ENCODE measurements around the gene PTPRCAP.
"Not testable (repeated sequence)": the region's sequence is repeated elsewhere in the genome, so short reads cannot be mapped to it uniquely, and the experiment has no call there.

Gene PTPRCAP, protein sequence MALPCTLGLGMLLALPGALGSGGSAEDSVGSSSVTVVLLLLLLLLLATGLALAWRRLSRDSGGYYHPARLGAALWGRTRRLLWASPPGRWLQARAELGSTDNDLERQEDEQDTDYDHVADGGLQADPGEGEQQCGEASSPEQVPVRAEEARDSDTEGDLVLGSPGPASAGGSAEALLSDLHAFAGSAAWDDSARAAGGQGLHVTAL

DNA sequence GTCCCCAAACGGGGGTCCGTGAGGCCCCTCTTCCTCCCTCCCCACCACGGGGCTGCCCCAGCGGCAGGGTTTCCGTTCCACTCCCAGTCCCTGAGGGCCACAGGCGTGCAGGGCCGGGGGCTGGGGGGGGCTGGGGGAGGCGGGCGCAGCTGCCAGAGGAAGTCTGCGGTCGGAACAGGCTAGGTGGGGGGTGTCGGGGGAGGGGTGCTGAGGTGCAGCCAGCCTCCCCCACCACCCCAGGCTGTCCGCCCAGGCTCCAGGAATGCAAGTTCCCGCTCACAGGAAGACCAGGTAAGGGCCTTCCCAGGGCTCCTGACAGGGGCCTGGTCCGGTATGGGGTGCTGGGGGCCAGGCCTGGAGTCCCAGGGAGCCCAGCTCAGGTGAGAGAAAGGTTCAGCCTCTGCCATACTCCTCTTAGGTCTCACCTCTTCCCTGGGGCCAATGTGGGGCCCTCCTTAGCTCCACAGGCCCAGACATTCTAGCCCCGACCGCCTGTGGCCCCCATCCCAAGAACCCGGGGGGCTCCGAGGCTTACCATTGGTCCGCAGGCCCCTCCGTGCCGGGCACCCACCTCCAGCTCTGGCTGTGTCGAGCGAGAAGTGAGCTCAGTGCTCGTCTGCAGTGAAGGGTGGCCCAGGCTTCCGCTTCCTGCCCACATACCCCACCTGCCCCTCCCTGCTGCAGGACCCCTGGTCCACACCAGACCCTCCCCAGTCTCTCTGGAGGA is at the start of gene PTPRCAP:
Gene PTPRCAP (minus strand): TSS at position 601 of the 727 bp plus-strand sequence. CDS start 63 bp downstream, at position 538.
- DNase-seq, result peak; percentile 56

DNA sequence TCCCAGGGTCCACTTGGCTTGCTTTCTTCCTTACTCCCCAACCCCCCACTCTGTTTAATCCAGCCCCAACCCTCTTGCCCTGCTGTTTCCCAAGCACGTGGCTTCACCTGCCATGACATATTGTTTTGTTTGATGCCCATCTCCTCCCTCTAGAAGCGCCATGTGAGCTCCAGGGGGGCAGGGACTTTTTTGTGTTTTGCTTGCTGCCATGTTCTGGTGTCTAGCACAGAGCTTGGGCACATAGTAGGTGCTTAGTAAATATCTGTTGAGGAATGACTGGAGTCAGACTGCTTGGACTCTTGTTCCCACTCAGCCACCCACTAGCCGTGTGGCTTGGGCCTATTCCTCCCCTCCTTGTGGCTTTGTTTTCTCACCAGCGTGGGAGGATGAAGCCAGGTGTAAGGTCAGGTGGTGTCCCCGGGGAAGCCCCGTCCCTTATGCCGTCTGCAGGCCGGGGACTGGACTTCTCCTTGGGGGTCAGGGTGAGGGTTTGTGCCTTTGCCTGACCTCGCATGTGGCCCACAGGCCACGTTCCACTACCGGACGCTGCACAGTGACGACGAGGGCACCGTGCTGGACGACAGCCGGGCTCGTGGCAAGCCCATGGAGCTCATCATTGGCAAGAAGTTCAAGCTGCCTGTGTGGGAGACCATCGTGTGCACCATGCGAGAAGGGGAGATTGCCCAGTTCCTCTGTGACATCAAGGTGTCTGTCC is 49.2 kb upstream of the PTPRCAP start:
- DNase-seq, result no peak

DNA sequence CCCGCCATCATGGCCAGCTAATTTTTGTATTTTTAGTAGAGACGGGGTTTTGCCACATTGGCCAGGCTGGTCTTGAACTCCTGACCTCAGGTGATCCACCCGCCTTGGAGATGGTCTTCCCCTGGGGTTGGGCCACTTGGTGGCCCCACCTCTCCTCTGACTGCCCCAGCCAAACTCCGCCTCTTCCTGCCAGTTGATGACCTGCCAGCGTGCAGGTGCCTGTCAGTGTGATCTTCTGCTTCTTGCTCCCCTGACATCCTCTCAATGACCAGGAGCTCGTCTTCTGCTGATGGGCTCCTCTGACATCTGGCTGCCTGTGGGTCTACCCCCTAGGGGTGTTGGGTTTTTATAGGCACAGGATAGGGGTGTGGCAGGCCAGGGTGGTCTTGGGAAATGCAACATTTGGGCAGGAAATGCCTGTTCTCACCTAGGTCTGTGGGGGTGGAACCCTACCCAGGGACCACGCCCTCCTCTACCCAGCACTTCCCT is 48.4 kb upstream of the PTPRCAP start:
- DNase-seq, result not testable (repeated sequence)

DNA sequence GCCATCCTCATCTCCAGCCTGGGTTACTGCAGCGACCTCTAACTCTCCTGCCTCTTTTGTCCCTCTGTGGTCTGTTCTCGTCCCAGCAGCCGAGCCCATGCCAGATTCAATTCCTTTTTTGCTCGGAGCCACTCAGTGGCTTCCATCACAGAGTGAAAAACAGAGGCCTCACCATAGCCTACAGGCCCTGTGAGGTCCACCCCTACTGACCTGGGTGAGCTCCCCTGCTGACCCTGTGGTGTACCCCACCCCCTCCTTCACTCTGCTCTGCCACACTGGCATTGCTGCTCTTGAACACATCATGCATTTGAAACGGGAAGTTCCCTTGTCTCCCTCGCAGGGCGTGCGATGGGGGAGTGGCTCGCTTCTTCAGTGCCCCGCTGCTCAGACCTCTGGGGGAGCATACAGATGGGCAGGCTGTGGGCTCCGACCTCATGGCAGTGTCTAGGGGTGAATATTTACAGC is 47.4 kb upstream of the PTPRCAP start:
- DNase-seq, result peak; percentile 2

DNA sequence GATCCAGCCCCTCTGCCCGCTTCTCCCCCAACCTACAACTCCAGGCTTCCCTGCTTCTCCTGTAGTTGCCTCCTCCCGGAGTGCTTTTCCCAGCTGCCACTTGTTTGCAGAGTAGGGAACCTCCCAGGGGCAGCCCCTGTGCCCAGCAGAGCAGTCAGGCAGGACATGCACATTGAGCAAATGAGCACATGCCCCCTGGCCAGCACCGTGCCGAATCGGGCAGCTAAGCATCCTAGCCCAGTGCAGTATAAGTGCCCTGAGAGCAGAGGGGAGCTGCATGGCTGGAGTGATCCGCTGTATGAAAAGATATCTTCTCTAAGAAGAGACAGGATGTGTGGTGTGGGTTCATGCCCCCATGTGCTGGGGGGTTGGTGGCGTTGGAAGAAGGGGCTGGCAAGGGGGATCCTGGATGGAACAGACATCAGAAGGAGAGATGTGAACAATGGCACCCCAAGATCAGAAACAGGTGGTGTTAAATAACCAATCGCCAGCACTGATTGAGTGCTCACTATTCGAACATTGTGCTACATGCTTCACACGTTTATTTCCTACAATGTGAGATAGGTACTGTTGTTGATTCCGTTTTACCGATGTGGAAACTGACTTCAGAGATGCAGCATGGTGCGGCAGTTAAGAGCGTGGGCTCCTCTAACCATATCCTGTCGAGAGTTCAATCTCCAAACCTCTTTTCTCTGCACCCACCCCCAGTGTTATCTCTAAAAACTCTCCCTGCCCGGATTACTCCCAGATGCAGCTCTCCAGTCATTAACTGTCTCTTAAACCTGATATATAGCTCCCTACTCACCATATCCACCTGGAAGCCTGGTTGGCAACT is 46.6 kb upstream of the PTPRCAP start:
- no peak for DNase-seq

DNA sequence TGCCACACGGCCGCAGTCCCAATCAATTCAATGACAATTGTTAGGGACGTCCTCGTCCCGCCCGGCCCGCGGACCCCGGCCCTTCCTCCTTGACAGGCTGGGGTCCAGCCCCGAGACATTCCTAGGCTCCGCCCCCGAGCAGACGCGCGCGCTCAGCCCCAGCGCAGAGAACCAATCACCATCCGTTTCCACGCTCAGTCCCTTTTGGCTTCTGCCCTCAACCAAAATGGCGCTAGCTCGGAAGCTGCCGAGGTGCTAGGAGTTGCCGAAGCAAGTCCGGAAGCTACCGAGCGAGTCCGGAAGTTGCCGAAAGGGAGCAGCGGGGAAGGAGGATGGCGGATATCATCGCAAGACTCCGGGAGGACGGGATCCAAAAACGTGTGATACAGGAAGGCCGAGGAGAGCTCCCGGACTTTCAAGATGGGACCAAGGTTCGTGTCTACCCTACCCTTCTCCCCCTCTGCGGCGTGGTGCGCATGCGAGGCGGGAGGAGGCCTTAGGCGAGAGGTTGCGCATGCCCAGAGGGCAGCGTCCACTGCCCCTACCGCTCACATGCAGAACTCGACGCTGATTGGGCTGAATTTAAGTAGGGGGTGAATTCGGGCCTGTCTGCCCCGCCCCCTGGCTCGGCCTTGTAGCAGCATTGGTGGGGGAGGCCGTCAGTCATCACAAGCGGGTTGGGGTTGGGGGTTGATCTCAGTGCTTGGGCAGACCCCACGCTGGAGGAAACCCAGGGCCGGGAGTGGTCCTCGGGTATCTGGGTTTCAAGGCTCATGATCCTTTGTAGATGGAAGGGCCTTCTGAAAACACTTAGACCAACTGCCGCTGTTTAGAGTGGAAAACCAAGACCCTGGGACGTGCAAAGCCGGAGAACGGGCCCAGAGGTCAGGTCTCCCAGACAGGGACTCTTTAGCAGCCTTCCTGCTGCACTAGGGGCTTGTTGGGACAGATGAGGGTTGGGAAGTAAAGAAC is 45.6 kb upstream of the PTPRCAP start, which contains the start of gene AIP:
Gene AIP (plus strand): TSS at position 200 of the 972 bp plus-strand sequence. CDS start 133 bp downstream, at position 333.
- peak; percentile 90 for DNase-seq

DNA sequence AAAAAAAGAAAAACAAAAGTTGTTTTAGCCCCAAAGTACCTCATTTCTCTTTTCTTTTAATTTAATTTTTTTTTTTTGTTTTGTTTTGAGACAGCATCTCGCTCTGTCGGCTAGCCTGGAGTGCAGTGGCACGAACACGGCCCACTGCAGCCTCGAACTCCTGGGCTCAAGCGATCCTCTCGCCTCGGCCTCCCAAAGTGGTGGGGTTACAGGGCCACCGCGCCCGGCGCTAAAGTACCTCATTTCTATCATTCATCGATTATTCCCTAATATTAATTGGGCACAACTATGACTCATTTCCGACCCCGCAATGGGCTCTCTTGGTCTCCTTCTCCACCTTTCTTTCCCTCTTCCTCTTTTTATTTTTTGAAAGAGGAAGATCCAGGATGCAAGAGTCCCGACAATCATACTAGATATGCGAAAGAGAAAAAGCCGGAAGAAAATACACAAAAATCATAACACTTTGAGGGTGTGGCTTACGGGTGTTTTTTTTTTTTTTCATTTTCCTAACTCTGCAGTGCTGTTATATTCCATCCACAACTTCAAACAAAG is 44.9 kb upstream of the PTPRCAP start:
- peak; percentile 64 for DNase-seq

DNA sequence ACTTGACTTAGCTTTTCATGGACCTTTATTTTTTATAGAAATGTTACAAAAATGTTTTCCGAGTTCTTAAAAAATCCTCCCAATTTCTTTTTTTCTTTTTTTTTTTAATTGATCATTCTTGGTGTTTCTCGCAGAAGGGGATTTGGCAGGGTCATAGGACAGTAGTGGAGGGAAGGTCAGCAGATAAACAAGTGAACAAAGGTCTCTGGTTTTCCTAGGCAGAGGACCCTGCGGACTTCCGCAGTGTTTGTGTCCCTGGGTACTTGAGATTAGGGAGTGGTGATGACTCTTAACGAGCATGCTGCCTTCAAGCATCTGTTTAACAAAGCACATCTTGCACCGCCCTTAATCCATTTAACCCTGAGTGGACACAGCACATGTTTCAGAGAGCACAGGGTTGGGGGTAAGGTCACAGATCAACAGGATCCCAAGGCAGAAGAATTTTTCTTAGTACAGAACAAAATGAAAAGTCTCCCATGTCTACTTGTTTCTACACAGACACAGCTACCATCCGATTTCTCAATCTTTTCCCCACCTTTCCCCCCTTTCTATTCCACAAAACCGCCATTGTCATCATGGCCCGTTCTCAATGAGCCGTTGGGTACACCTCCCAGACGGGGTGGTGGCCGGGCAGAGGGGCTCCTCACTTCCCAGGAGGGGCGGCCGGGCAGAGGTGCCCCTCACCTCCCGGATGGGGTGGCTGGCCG is 40.0 kb upstream of the PTPRCAP start:
- not testable (repeated sequence) for DNase-seq

DNA sequence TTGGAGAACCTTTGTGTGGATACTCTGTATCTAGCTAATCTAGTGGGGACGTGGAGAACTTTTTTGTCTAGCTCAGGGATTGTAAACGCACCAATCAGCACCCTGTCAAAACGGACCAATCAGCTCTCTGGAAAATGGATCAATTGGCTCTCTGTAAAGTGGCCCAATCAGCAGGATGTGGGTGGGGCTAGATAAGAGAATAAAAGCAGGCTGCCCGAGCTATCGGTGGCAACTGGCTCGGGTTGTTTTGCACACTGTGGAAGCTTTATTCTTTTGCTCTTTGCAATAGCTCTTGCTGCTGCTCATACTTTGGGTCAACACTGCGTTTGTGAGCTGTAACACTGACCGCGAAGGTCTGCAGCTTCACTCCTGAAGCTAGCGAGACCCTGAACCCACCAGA is 39.2 kb upstream of the PTPRCAP start:
- DNase-seq, result not testable (repeated sequence)

DNA sequence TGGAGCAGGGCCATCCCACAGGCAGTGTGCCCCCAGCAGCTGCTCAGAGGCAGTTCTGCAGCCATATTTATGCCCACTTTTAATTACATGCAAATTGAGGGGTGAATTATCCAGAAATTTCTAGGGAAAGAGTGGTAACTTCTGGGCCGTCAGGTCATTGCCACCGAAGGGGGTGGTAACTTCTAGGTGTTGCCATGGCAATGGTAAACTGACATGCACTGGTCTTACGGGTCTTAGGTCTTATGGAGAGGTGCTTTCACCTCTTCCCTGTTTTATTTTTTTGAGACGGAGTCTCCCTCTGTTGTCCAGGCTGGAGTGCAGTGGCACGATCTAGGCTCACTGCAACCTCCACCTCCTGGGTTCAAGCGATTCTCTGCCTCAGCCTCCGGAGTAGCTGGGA is 35.4 kb upstream of the PTPRCAP start:
- no peak for DNase-seq

DNA sequence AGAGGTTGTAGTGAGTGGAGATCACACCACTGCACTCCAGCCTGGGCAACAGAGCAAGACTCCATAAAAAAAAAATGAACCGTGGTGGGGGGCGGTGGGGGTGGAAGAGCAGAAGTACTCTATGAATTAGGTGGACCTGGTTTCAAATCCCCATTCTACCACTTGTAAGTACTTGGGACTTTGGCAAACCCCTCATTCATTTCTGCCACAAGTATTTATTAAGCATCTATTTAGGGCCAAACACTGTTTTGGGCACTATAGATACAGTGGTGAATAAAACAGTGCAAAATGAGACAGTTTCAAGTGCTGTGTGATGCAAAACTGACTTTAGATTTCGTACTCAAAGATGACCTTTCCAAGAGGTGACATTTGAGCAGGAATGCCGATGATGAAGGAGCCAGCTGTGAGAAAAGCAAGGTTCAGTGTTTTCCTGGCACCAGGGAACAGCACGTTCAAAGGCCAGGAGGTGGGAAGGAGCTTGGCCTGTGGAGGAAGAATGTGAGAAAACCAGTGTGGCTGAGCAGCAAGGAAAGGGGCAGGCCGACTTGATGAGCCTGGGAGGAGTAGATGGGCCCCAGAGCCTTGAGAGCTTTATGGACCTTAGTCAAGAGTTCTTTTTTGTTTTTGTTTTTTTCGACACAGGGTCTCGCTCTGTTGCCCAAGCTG is 33.0 kb upstream of the PTPRCAP start:
- no peak for DNase-seq

DNA sequence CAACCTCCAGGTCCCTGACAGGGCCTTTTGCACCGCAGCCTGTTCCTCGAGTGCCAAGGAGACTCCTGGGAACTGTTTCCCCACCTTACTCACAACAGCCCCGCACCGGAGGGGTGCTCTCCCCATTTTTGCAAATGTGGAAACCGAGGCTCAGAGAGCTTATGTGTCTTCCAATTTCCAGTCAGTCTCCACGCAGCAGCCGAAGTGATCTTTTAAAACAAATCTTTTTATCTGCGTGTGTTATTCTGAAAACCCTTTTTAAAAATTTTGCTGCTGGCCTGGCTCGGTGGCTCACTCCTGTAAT is 32.0 kb upstream of the PTPRCAP start:
- DNase-seq, result no peak

DNA sequence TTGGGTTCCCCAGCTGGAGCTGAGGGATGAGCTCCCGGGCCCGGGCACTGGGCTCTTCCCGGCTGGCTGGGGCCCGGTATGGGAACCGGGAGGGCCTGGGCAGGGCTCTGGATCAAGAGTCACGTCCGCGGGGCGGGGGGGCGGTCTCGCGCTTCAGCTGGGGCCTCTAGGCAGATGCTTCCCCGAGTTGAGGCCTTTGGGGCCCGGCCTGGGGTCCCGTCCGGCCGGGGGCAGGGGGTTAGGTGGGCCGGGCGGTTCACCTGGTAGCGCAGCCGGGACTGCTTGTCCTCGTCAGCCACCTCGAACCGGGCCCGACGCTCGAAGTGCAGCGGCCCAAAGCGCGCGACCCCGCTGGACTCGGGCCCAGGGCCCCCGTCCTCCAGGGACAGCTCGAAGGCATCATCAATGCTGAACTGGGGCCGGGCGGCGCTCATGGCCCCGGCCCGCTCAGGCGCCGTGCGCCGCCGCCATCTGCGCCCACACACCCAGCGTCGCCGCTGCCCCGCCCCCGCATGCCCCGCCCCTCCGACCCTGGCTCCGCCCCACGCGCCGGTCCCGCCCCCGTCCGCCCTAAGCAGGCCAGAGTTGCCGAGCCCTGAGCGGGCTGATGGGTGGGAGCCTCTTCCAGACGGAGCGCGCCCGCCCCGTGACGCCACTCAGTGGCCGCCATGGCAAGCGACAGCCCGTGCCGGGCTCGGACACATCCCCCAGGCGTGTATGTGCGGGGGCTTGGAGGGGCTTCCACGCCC is 31.5 kb upstream of the PTPRCAP start, which contains the start of gene TMEM134:
Gene TMEM134 (minus strand): TSS at position 493 of the 749 bp plus-strand sequence. CDS start 59 bp downstream, at position 434.
- DNase-seq, result peak; percentile 64

DNA sequence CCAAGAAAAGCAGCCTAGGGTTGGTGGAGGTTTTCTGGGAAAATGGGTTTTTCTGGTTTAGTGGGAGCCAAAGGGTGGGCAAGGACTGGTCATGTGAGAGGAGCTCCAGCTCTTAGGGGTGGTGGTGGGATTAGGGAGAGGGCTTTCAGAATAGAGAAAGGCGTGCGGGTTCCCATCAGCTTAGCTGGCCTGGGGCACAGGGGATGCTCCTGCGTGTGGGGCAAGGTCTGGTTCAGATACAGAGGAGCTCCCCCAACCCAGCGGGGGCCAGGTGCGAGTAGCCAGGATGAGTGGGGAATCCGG is 30.9 kb upstream of the PTPRCAP start:
- no peak for DNase-seq

DNA sequence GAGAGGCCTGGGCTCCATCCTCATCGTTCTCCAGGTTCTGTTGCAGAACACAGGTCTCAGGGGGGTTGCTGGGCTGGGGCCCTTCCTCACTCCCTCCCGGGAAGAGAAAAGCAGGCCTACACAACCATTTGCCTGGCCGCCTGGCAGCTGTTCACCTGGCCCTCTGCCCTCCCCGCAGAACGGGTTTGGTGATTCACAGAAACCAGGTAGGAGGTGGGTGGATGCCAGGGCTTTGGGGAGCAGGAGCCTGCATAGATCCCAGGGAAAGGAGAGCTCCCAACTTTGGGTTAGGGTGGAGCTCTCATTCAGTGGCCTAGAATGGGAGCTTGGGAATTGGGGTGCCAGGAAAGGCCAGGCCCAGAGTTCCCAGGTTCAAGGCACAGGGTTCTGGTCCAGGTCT is 30.6 kb upstream of the PTPRCAP start:
- no peak for DNase-seq

DNA sequence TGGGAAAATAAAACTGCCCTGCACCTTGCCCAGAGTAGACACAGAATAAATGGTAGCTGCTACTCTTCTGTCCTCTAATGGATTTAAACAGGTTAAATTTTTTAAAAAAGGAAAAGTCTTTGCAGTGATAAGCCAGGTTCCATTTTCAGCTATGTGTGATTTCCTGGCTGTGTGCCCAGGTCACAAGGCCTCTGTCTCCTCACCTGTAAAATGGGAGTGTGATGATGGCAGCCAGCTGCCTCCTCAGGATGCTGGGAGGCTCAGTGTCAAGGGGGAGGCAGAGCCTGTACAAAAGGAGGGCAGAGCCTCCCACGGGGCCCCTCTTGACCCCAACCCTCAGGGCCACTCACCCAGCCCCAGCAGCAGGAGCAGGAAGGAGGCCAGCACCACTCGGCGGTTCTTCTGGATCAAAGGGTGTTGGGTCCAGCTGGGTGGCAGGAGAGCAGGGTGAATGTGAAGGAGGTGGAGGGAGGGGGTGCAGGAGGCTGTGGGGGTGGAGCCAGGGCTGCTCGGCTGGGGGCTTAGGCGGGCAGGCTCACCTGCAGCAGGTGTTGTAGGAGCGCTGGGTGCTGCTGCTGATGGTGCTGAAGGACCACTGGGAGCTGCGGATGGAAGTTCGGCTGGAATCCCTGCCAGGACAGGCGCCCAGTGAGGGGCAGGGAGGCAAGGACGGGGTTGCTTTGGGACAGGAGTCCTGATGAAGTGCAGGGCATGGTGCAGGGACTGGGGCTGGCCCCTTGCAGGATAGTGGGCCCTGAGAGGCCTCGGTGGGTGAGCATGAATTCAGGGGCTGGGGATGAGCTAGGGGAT is 29.7 kb upstream of the PTPRCAP start:
- no peak for DNase-seq

DNA sequence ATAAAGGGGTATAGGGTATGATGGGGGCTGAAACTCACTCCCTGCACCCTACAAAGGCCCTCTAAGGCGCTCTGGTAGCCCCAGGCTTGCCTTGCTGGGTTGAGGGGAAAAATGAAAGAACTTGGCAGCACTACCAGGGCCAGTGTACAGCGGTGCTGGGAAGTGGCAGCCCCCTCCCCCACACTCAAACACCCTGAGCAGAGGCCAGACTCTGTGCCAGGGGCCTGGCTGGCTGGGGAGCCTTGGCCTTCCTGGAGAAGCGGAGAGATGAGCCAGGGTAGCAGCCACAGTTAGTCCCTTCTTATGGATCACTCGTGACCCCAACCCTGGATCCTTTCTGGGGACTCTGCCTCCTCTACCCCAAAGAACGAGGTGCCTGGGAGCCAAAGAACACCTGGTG is 28.9 kb upstream of the PTPRCAP start:
- DNase-seq, result no peak

DNA sequence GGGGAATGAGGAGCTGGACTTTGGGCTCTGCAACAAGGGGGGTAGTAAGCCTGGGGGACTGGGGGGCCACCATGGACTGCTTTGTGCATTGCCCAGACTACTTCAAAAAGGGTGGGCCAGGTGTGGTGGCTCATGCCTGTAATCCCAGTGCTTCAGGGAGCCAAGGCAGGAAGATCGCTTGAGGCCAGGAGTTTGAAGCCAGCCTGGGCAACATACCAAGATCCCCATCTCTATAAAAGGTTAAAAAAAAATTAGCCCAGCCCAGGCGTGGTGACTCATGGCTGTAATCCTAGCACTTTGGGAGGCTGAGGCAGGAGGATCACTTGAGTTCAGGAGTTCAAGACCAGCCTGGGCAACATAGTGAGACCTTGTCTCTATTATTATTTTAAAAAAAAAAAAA is 28.0 kb upstream of the PTPRCAP start:
- not testable (repeated sequence) for DNase-seq

DNA sequence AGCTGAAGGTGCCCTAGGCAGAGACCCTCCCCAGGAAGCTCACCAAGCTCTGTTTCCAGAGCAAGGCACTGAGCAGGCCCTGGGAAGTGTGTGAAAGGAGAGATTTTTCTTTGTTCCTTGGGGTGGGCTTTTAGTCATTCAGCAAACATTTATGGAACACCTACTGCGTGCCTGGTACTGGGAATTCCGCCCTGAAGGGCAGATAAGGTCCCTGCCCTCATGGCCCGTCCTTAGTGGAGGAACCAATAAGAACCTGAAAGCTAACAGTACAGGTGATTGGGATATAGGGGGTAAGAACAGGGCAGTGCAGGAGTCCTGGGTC is 27.7 kb upstream of the PTPRCAP start:
- DNase-seq, result no peak
